Neuronal stem cell (in vitro differentiated cells): ENCODE measurements around the gene TNS1.

Source experiments
- DNase-seq: peaks from one replicate; pipeline ENCODE4 v3.0.0-alpha.2; 2013; ENCODE audit warnings: low spot score
- H2AFZ ChIP-seq: one replicate; pipeline ENCODE4 v1.6.1; 2013; ENCODE audit warnings: mild to moderate bottlenecking, low read length, inconsistent platforms
- H2AK5ac ChIP-seq: 2 replicates; pipeline ENCODE4 v1.6.1; 2013; ENCODE audit warnings: low read depth, mild to moderate bottlenecking, inconsistent platforms, low read length, moderate library complexity, mixed read lengths
- H2BK120ac ChIP-seq: 2 replicates; pipeline ENCODE4 v1.6.1; 2013; ENCODE audit warnings: low read depth, mild to moderate bottlenecking, inconsistent platforms, low read length, moderate library complexity, mixed read lengths
- H2BK12ac ChIP-seq: one replicate; pipeline ENCODE4 v1.6.1; 2013; ENCODE audit warnings: low read length, inconsistent platforms
- H2BK15ac ChIP-seq: 2 replicates; pipeline ENCODE4 v1.6.1; 2013; ENCODE audit warnings: mild to moderate bottlenecking, low read length, inconsistent platforms, mixed read lengths
- H2BK5ac ChIP-seq: one replicate; pipeline ENCODE4 v1.6.1; 2013; ENCODE audit warnings: inconsistent platforms, mild to moderate bottlenecking, low read length, moderate library complexity
- H3K14ac ChIP-seq: one replicate; pipeline ENCODE4 v1.6.1; 2013; ENCODE audit warnings: low read length, inconsistent platforms
- H3K18ac ChIP-seq: 2 replicates; pipeline ENCODE4 v1.6.1; 2013; ENCODE audit warnings: low read length, inconsistent platforms
- H3K23ac ChIP-seq: 2 replicates; pipeline ENCODE4 v1.6.1; 2013; ENCODE audit warnings: low read depth, mild to moderate bottlenecking, mixed read lengths, low read length, inconsistent platforms; ENCODE audit not compliant: poor library complexity
- H3K27ac ChIP-seq: replicated peaks from 3 replicates; pipeline ENCODE4 v1.5.1; 2013; ENCODE audit warnings: low read length, inconsistent platforms
- H3K27me3 ChIP-seq, 3 experiments: 2 replicates each; pipeline ENCODE4 v1.6.1; 2013; ENCODE audit warnings: low read length in 3 of 3, mild to moderate bottlenecking in 2 of 3, inconsistent platforms in 1 of 3, low read depth in 1 of 3, mixed read lengths in 1 of 3, moderate library complexity in 1 of 3; ENCODE audit not compliant: control insufficient read depth in 3 of 3, insufficient read depth in 3 of 3
- H3K36me3 ChIP-seq, 2 donors: replicated peaks in 1 of 2; 2 replicates each; pipeline ENCODE4 v1.6.1; 2013; ENCODE audit warnings: low read length in 2 of 2; ENCODE audit not compliant: control insufficient read depth in 2 of 2, insufficient read depth in 2 of 2
- H3K4ac ChIP-seq: 2 replicates; pipeline ENCODE4 v1.6.1; 2013; ENCODE audit warnings: inconsistent platforms, mild to moderate bottlenecking, low read length, moderate library complexity
- H3K4me1 ChIP-seq, 2 donors: 1 replicate in 1 of 2; 2 replicates in 1 of 2; pipeline ENCODE4 v1.6.1; 2013; ENCODE audit warnings: low read length in 2 of 2, low read depth in 1 of 2; ENCODE audit not compliant: control insufficient read depth in 2 of 2, insufficient read depth in 1 of 2
- H3K4me2 ChIP-seq: one replicate; pipeline ENCODE4 v1.6.1; 2013; ENCODE audit warnings: mild to moderate bottlenecking, low read length, inconsistent platforms; ENCODE audit not compliant: insufficient read depth, poor library complexity, severe bottlenecking
- H3K4me3 ChIP-seq, 2 donors: 2 replicates each; pipeline ENCODE4 v1.5.1; 2013; ENCODE audit warnings: low read length in 2 of 2, mild to moderate bottlenecking in 2 of 2, inconsistent platforms in 1 of 2, moderate library complexity in 1 of 2
- H3K79me1 ChIP-seq: one replicate; pipeline ENCODE4 v1.6.1; 2013; ENCODE audit warnings: low read depth, mild to moderate bottlenecking, inconsistent platforms, low read length, moderate library complexity
- H3K9ac ChIP-seq: one replicate; pipeline ENCODE4 v1.6.1; 2013; ENCODE audit warnings: mild to moderate bottlenecking, low read depth, low read length, inconsistent platforms; ENCODE audit not compliant: poor library complexity
- H3K9me3 ChIP-seq, 2 donors: replicated peaks in 1 of 2; 2 replicates each; pipeline versions ENCODE3 to v1.6.1; 2013; ENCODE audit warnings: low read length in 2 of 2, mild to moderate bottlenecking in 2 of 2, inconsistent platforms in 1 of 2, low read depth in 1 of 2, mixed read lengths in 1 of 2, moderate library complexity in 1 of 2; ENCODE audit not compliant: control insufficient read depth in 2 of 2, insufficient read depth in 1 of 2
- H4K8ac ChIP-seq: one replicate; pipeline ENCODE4 v1.6.1; 2013; ENCODE audit warnings: low read depth, mild to moderate bottlenecking, inconsistent platforms, low read length, moderate library complexity
- H4K91ac ChIP-seq: one replicate; pipeline ENCODE4 v1.6.1; 2013; ENCODE audit warnings: low read length, low read depth, mild to moderate bottlenecking, inconsistent platforms; ENCODE audit not compliant: poor library complexity
- WGBS, 2 donors: extraction: QIAGEN DNeasy Blood & Tissue Kit; methylation state at CpG; one replicate each; pipeline ENCODE4 v1.1.7; 2013; ENCODE audit warnings: missing lambda C conversion rate in 2 of 2, mixed read lengths in 1 of 2; ENCODE audit not compliant: insufficient read length in 2 of 2, insufficient replicate concordance in 1 of 2; ENCODE audit errors: extremely low coverage in 2 of 2; 5-methylcytosine and 5-hydroxymethylcytosine counted together

The TNS1 gene

DNA sequence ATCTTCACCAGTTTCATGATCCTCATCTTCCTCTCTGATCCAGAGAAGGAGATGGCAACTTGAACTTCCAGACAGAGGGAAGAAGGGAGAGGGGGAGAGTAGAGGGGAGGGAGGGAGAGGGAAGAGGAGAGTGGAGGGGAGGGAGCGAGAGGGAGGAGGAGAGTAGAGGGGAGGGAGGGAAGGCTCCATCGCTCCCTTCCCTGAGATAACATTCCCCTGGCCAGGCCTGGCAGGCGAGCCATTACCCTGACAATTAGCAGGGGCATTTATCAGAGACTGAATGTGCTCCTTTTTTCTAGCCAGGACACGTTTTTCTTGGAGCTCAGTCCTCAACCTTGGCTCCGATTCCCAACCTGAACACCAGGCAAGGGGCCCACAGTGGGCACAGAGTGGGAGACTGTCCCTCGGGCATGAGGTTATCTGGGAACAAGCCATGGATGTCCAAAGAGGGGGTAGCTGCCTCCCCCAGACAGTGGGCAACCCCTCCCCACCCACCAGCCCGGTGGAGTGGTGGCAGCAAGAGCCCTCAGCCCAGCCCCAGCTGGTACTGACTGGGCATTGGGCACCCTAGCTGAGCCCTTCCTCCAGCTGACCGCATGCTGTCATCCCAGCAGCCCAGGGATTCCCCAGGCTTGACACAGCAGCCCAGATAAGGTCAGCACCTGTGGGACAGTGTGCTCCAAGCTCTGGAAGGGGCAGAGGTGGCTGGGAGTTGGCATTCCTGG lies 81.8 kb downstream of the TNS1 start:
- no CpG with 5 or more reads among the region's 8 CpGs for WGBS, 2 donors

GRCh38 chr2:217919781-217920351 lies 82.9 kb downstream of the TNS1 start:
- H4K91ac ChIP-seq, result no peak overlapping the region

More for the DNA sequence above, 81.8 kb downstream of the TNS1 start:
- Histone ChIP-seq H3K79me1 (no peaks in the 10 kb centered on the region), H3K9ac (peak overlapping the region; percentile 31), H2BK12ac (peak overlapping the region; percentile 65), H3K27me3 (peaks cover 0 to 2% (median 0%) of the 10 kb centered on the region in 3 experiments), H3K27ac (no peak overlapping the region), H3K4ac (no peak overlapping the region), H2BK120ac (no peak overlapping the region), H4K8ac (no peak overlapping the region), H3K23ac (no peak overlapping the region), H3K18ac (peak overlapping the region; percentile 82), H3K4me3 (no peak overlapping the region), H2BK5ac (no peak overlapping the region), H3K36me3 (no peaks in the 10 kb centered on the region), H2AK5ac (peak overlapping the region; percentile 82), H3K9me3 (no peaks in the 10 kb centered on the region), H3K4me1 (peaks cover 30% of the 10 kb centered on the region in 2 donors), H4K91ac (no peak overlapping the region), H3K14ac (peak overlapping the region; percentile 44), H2AFZ (no peak overlapping the region), H2BK15ac (peak overlapping the region; percentile 76), H3K4me2 (no peak overlapping the region)
- DNase-seq, result no peak

GRCh38 chr2:217919204-217919603 lies 83.6 kb downstream of the TNS1 start:
- Histone ChIP-seq H4K91ac (no peak overlapping the region), H3K9ac (no peak overlapping the region), H4K8ac (no peak overlapping the region), H3K4me3 (no peak overlapping the region), H3K9me3 (no peaks in the 10 kb centered on the region), H3K4ac (no peak overlapping the region), H3K4me2 (no peak overlapping the region), H3K36me3 (no peaks in the 10 kb centered on the region), H3K23ac (no peak overlapping the region), H3K4me1 (peaks cover 30% of the 10 kb centered on the region in 2 donors), H2BK12ac (no peak overlapping the region), H2BK5ac (peak overlapping the region; percentile 59), H3K18ac (peak overlapping the region; percentile 34), H2BK120ac (no peak overlapping the region), H3K14ac (no peak overlapping the region), H2AK5ac (peak overlapping the region; percentile 69), H2AFZ (no peak overlapping the region), H2BK15ac (no peak overlapping the region), H3K27ac (no peak overlapping the region), H3K79me1 (no peaks in the 10 kb centered on the region), H3K27me3 (peaks cover 0 to 2% (median 0%) of the 10 kb centered on the region in 3 experiments)
- no CpG with 5 or more reads among the region's 8 CpGs for WGBS, 2 donors
- no peak for DNase-seq

More at GRCh38 chr2:217919781-217920351, 82.9 kb downstream of the TNS1 start:
- no peaks in the 10 kb centered on the region for H3K36me3 ChIP-seq
- no peak overlapping the region for H3K27ac ChIP-seq
- H4K8ac ChIP-seq, result no peak overlapping the region
- no peak overlapping the region for H3K14ac ChIP-seq
- no peaks in the 10 kb centered on the region for H3K9me3 ChIP-seq
- H2AFZ ChIP-seq, result peak overlapping the region; percentile 56
- H3K4me3 ChIP-seq, result no peak overlapping the region
- peaks cover 0 to 2% (median 0%) of the 10 kb centered on the region in 3 experiments for H3K27me3 ChIP-seq
- H2AK5ac ChIP-seq, result peak overlapping the region; percentile 69
- H2BK120ac ChIP-seq, result no peak overlapping the region
- H3K18ac ChIP-seq, result peak overlapping the region; percentile 82
- no peak overlapping the region for H3K23ac ChIP-seq
- peak overlapping the region; percentile 59 for H2BK5ac ChIP-seq
- no peak overlapping the region for H3K4ac ChIP-seq
- H3K9ac ChIP-seq, result no peak overlapping the region
- WGBS, 2 donors, result no CpG with 5 or more reads among the region's 13 CpGs
- peak overlapping the region; percentile 18 for H2BK15ac ChIP-seq
- H2BK12ac ChIP-seq, result no peak overlapping the region
- H3K4me2 ChIP-seq, result no peak overlapping the region
- no peak for DNase-seq
- peaks cover 30% of the 10 kb centered on the region in 2 donors for H3K4me1 ChIP-seq
- H3K79me1 ChIP-seq, result no peaks in the 10 kb centered on the region

DNA sequence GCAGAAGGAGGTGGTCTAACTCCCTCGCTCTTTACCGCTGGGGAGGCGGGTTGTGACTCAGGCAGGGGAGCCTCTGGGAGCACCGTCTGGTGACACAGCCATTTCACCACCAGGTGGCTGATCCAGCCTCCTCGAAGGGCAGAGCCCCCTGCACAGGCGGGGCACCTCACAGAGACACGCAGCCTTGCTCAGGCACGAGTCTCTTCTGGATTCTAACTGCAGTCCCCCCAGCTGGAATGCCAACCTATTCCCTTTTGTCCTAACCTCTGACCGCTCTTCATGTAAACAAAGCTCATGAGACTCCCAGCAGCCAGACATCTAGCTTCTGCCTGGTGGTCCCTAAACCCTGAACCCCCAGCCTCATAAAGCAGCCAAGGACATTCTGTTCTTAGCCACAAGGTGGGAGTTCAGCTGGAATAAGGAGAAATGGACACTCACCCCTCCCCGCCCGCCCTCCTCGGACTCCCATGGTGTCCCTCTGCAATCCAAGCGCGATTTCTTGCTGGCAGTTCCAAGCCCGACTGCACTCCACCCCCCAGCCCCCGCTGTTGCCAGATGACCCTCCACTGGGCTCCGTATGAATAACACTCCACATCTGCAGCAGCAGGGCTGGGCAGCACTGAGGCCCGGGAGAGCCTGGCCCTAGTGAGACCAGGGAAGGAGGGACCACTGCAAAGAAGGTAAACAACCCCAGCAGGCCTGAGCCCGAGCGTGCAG lies 84.3 kb downstream of the TNS1 start:
- no peaks in the 10 kb centered on the region for H3K9me3 ChIP-seq

More for the DNA sequence above, 84.3 kb downstream of the TNS1 start:
- Histone ChIP-seq H2BK15ac (no peak overlapping the region), H3K27ac (no peak overlapping the region), H3K14ac (no peak overlapping the region), H3K4ac (no peak overlapping the region), H3K27me3 (peaks cover 0 to 2% (median 0%) of the 10 kb centered on the region in 3 experiments), H2BK120ac (no peak overlapping the region), H4K91ac (no peak overlapping the region), H3K9ac (no peak overlapping the region), H3K4me2 (no peak overlapping the region), H2BK12ac (no peak overlapping the region), H3K23ac (no peak overlapping the region), H2BK5ac (no peak overlapping the region), H3K18ac (no peak overlapping the region), H3K4me3 (no peak overlapping the region), H4K8ac (no peak overlapping the region), H2AFZ (peak overlapping the region; percentile 49), H3K4me1 (peaks cover 30 to 31% of the 10 kb centered on the region in 2 donors), H3K36me3 (no peaks in the 10 kb centered on the region), H3K79me1 (no peaks in the 10 kb centered on the region), H2AK5ac (no peak overlapping the region)
- WGBS, 2 donors, result no CpG with 5 or more reads among the region's 20 CpGs
- peak; percentile 11 for DNase-seq
